Measurements from ENCODE around the gene SLC25A43. TPM values are rescaled to one million over a fixed set of nuclear protein-coding genes. Genes with fewer than 3 reads are reported as not detected.

SLC25A43 gene
- total and polyA plus RNA-seq, 8 donors, result 3.2 to 6.5 (median 3.9) TPM

- Histone ChIP-seq H3K27me3 (no peaks in the 10 kb centered on the region), H3K27ac (peak overlapping the region; percentile 31 to 81 (median 74)), H3K36me3 (peaks cover 0 to 9% (median 3%) of the 10 kb centered on the region in 3 donors), H3K9me3 (no peaks in the 10 kb centered on the region), H3K4me3 (peak overlapping the region in 2 of 4 donors; percentile 61 to 68), H3K4me1 (peaks cover 4 to 15% (median 7%) of the 10 kb centered on the region in 3 donors)
- peak in 2 of 6 donors; percentile 24 to 27 for DNase-seq
- intact Hi-C loops (cut with DNase I), result no loop called here
- 34 to 35% methylated on average over 6 of the region's 6 CpGs for WGBS, 2 donors
- no peak for FAIRE-seq
- ATAC-seq, result peak in 3 of 4 donors; percentile 2 to 30 (median 7)
- no peak for TF ChIP-seq CTCF (IDR thresholded peaks at IDR 0.05)
These were observed 68.3 kb downstream of the SLC25A43 start for GRCh38 chrX:119467433-119467832.

- intact Hi-C loops (cut with DNase I), result no loop called here
These were observed 68.9 kb downstream of the SLC25A43 start, which contains the start of gene SLC25A5 for GRCh38 chrX:119467842-119468550. Gene SLC25A5 (plus strand): TSS chrX:119468444. CDS start chrX:119468516, 72 bp downstream.

GRCh38 chrX:119468551-119469312, 69.6 kb downstream of the SLC25A43 start:
- no peaks in the 10 kb centered on the region for H3K27me3 ChIP-seq
- peak overlapping the region; percentile 79 to 87 (median 82) for H3K27ac ChIP-seq
- H3K36me3 ChIP-seq, result peaks cover 0 to 9% (median 3%) of the 10 kb centered on the region in 3 donors
- peak; percentile 40 to 59 (median 56) for TF ChIP-seq CTCF (IDR thresholded peaks at IDR 0.05)
- peak overlapping the region; percentile 29 to 68 (median 58) for H3K4me3 ChIP-seq
- ATAC-seq, result peak; percentile 79 to 88 (median 80)
- DNase-seq, result peak; percentile 80 to 94 (median 90)
- peaks cover 4 to 15% (median 7%) of the 10 kb centered on the region in 3 donors for H3K4me1 ChIP-seq
- intact Hi-C loops (cut with DNase I), result no loop called here
- FAIRE-seq, result no peak
- H3K9me3 ChIP-seq, result no peaks in the 10 kb centered on the region
- WGBS, 2 donors, result 0 to 37% methylated on average over 49 to 78 of the region's 78 CpGs

More at GRCh38 chrX:119467842-119468550, 68.9 kb downstream of the SLC25A43 start, which contains the start of gene SLC25A5:
- peak; percentile 83 to 93 (median 86) for DNase-seq
- no peak for TF ChIP-seq CTCF (IDR thresholded peaks at IDR 0.05)
- no peaks in the 10 kb centered on the region for H3K9me3 ChIP-seq
- H3K4me1 ChIP-seq, result peaks cover 4 to 15% (median 7%) of the 10 kb centered on the region in 3 donors
- peak within 1 kb of the TSS; percentile 29 to 68 (median 58) for H3K4me3 ChIP-seq
- WGBS, 2 donors, result 2 to 41% methylated on average over 45 to 46 of the region's 46 CpGs
- ATAC-seq, result peak; percentile 83 to 95 (median 89)
- H3K36me3 ChIP-seq, result peaks cover 0 to 9% (median 3%) of the 10 kb centered on the region in 3 donors
- H3K27ac ChIP-seq, result peak within 1 kb of the TSS; percentile 79 to 87 (median 82)
- H3K27me3 ChIP-seq, result no peaks in the 10 kb centered on the region
- no peak for FAIRE-seq

GRCh38 chrX:119469313-119469635, 70.1 kb downstream of the SLC25A43 start:
- TF ChIP-seq CTCF (IDR thresholded peaks at IDR 0.05), result peak in 1 of 4 donors; percentile 1
- WGBS, 2 donors, result 1 to 48% methylated on average over 8 of the region's 8 CpGs
- Histone ChIP-seq H3K36me3 (peaks cover 0 to 9% (median 3%) of the 10 kb centered on the region in 3 donors), H3K4me1 (peaks cover 4 to 15% (median 7%) of the 10 kb centered on the region in 3 donors), H3K27ac (peak overlapping the region; percentile 79 to 87 (median 82)), H3K9me3 (no peaks in the 10 kb centered on the region), H3K4me3 (peak overlapping the region; percentile 29 to 68 (median 58)), H3K27me3 (no peaks in the 10 kb centered on the region)
- intact Hi-C loops (cut with DNase I), result no loop called here
- ATAC-seq, result no peak
- DNase-seq, result no peak
- no peak for FAIRE-seq
